ENCODE results near the gene EXOC1L.

EXOC1L gene, protein sequence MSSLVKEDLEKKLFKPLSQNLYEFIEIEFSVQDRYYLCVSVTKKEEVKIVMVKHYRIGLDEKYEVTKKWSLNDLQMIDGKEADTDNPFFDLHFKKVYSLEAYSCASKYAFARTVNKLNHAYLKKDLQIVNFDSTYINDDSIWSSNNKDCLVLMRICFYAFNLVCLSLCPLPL

DNA sequence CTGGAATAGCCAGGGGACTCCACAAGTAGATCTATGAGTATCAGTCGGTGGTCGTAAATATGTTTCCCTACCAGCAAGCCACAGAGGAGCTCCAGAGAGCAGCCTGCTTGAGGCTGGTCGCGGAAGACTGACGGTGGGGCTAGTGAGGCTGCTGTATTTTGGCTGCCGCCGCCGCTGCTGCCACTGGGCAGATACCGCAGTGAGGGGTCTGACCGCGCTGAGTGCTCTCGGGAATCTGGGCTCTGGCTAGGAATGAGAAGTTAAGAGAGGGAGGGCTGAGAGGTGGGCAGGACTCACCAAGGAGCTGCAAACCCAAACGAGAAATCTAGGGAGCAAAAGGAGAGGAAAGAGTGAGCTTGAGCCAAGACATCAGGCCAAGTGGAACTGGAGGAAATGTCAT, at the start of gene EXOC1L:
TSS of gene EXOC1L (plus strand) at position 157 of the 400 bp plus-strand sequence. CDS start at position 394, 237 bp downstream.
- Histone ChIP-seq H3K9ac (ENCODE audit: low read depth, low read length) (peak within 1 kb of the TSS; percentile 12), H3K36me3 (ENCODE audit: insufficient read depth, low read length) (no peaks in the 10 kb centered on the region), H3K9me3 (ENCODE audit: control insufficient read depth, insufficient read depth, low read length) (no peaks in the 10 kb centered on the region), H3K4me1 (ENCODE audit: insufficient read depth, low read length) (no peaks in the 10 kb centered on the region)

GRCh38 chr4:55770662-55771061, 48.9 kb upstream of the EXOC1L start:
- peaks cover 12% of the 10 kb centered on the region for H3K4me1 ChIP-seq (ENCODE audit: insufficient read depth, low read length)
- no peaks in the 10 kb centered on the region for H3K9me3 ChIP-seq (ENCODE audit: control insufficient read depth, insufficient read depth, low read length)
- no peaks in the 10 kb centered on the region for H3K36me3 ChIP-seq (ENCODE audit: insufficient read depth, low read length)
- H3K9ac ChIP-seq (ENCODE audit: low read depth, low read length), result no peak overlapping the region

DNA sequence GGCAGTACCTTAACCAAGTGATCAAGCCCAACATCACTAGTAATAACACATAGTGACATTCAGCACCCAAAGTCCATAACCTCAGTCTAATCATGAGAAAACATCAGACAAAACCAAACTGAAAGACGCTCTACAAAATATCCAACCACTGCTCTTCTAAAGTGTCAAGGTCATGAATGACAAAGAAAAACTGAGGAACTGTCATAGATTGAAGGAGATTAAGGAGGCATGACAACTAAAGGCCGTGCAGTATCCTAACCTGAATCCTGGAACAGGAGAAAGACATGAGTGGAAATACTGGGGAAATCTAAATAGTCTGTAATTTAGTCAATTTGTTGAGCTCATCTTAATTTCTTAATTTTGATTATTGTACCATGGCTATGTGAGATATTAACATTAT, 38.2 kb upstream of the EXOC1L start:
- Histone ChIP-seq H3K9me3 (ENCODE audit: control insufficient read depth, insufficient read depth, low read length) (no peaks in the 10 kb centered on the region), H3K4me1 (ENCODE audit: insufficient read depth, low read length) (no peaks in the 10 kb centered on the region), H3K36me3 (ENCODE audit: insufficient read depth, low read length) (no peaks in the 10 kb centered on the region), H3K9ac (ENCODE audit: low read depth, low read length) (no peak overlapping the region)

- no peak overlapping the region for H3K9ac ChIP-seq (ENCODE audit: low read depth, low read length)
- H3K4me1 ChIP-seq (ENCODE audit: insufficient read depth, low read length), result no peaks in the 10 kb centered on the region
- no peaks in the 10 kb centered on the region for H3K36me3 ChIP-seq (ENCODE audit: insufficient read depth, low read length)
- no peaks in the 10 kb centered on the region for H3K9me3 ChIP-seq (ENCODE audit: control insufficient read depth, insufficient read depth, low read length)
Measured at GRCh38 chr4:55781812-55782211, 37.8 kb upstream of the EXOC1L start.

- no peaks in the 10 kb centered on the region for H3K9me3 ChIP-seq (ENCODE audit: control insufficient read depth, insufficient read depth, low read length)
- H3K4me1 ChIP-seq (ENCODE audit: insufficient read depth, low read length), result no peaks in the 10 kb centered on the region
- H3K36me3 ChIP-seq (ENCODE audit: insufficient read depth, low read length), result no peaks in the 10 kb centered on the region
- H3K9ac ChIP-seq (ENCODE audit: low read depth, low read length), result no peak overlapping the region
Measured at GRCh38 chr4:55783584-55783983, 36.0 kb upstream of the EXOC1L start.

- Histone ChIP-seq H3K9ac (ENCODE audit: low read depth, low read length) (no peak overlapping the region), H3K9me3 (ENCODE audit: control insufficient read depth, insufficient read depth, low read length) (no peaks in the 10 kb centered on the region), H3K4me1 (ENCODE audit: insufficient read depth, low read length) (no peaks in the 10 kb centered on the region), H3K36me3 (ENCODE audit: insufficient read depth, low read length) (no peaks in the 10 kb centered on the region)
Measured at GRCh38 chr4:55784747-55785146, 34.8 kb upstream of the EXOC1L start.

DNA sequence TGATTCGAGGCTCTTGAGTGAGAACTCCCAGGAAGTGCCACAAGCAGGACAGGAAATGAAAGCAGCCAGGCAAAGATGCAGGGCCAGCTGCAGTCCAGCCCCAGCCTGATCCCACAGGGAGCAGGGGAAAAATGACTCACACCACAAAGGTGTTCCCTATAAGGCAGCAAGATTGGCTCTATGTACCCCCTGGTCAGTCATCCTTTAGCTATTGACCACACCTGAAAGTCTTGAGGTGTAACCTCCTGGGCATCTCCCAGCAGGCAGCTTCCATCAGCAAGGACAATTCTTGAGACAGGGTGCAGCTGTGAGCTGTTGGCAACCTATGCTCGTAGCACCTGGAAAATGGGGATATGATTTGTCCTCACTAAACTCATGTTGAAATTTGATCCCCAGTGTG, 27.9 kb upstream of the EXOC1L start:
- Histone ChIP-seq H3K9me3 (ENCODE audit: control insufficient read depth, insufficient read depth, low read length) (no peaks in the 10 kb centered on the region), H3K9ac (ENCODE audit: low read depth, low read length) (no peak overlapping the region), H3K4me1 (ENCODE audit: insufficient read depth, low read length) (no peaks in the 10 kb centered on the region), H3K36me3 (ENCODE audit: insufficient read depth, low read length) (no peaks in the 10 kb centered on the region)

DNA sequence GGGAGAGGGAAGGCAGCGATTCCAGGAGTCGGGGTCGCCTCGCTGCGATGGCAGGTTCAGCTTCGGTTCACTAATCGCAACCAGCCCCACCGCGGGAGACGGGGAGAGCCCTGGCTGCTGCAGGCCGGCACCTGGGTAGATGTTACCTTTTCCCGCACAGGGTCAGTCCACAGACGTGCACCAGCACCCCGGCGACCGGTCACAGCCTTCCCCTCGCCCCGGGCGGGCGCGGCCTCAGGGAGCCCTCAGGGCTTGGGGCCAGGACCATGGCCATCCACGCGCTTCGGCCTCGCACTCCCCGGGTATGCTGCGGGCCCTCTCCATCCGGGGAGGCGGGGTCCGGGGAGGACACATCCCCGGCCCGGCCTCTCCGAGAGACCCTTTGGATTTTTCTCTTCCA, 26.1 kb upstream of the EXOC1L start:
- no peaks in the 10 kb centered on the region for H3K9me3 ChIP-seq (ENCODE audit: control insufficient read depth, insufficient read depth, low read length)
- no peak overlapping the region; the same call in 1 of the 2 replicates for H3K9ac ChIP-seq (ENCODE audit: low read depth, low read length)
- no peaks in the 10 kb centered on the region for H3K4me1 ChIP-seq (ENCODE audit: insufficient read depth, low read length)
- no peaks in the 10 kb centered on the region for H3K36me3 ChIP-seq (ENCODE audit: insufficient read depth, low read length)

GRCh38 chr4:55794053-55794452, 25.5 kb upstream of the EXOC1L start:
- H3K9ac ChIP-seq (ENCODE audit: low read depth, low read length), result no peak overlapping the region
- no peaks in the 10 kb centered on the region for H3K36me3 ChIP-seq (ENCODE audit: insufficient read depth, low read length)
- H3K9me3 ChIP-seq (ENCODE audit: control insufficient read depth, insufficient read depth, low read length), result no peaks in the 10 kb centered on the region
- H3K4me1 ChIP-seq (ENCODE audit: insufficient read depth, low read length), result no peaks in the 10 kb centered on the region

DNA sequence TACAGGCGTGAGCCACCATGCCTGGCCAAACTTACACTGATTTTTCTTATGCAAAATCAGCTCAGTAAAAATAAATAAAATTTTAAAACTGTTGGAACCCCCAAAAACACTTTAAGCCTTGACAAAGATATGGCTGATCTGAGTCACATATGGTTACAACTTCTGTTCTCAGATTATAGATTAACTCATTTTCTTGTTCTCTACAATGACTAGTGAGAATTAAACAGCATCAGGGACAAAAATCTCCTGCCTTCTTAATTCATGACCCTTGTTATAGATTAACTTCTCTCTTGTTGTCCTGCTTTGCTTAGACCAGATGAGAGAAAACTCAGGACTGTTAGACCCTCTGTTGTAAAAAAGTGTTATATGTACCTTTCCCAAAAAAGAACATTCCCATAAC, 24.2 kb upstream of the EXOC1L start:
- Histone ChIP-seq H3K9me3 (ENCODE audit: control insufficient read depth, insufficient read depth, low read length) (no peaks in the 10 kb centered on the region), H3K9ac (ENCODE audit: low read depth, low read length) (no peak overlapping the region), H3K36me3 (ENCODE audit: insufficient read depth, low read length) (no peaks in the 10 kb centered on the region), H3K4me1 (ENCODE audit: insufficient read depth, low read length) (no peaks in the 10 kb centered on the region)

- Histone ChIP-seq H3K9ac (ENCODE audit: low read depth, low read length) (no peak overlapping the region), H3K36me3 (ENCODE audit: insufficient read depth, low read length) (no peaks in the 10 kb centered on the region), H3K9me3 (ENCODE audit: control insufficient read depth, insufficient read depth, low read length) (no peaks in the 10 kb centered on the region), H3K4me1 (ENCODE audit: insufficient read depth, low read length) (no peaks in the 10 kb centered on the region)
Measured at GRCh38 chr4:55801498-55801897, 18.1 kb upstream of the EXOC1L start.

DNA sequence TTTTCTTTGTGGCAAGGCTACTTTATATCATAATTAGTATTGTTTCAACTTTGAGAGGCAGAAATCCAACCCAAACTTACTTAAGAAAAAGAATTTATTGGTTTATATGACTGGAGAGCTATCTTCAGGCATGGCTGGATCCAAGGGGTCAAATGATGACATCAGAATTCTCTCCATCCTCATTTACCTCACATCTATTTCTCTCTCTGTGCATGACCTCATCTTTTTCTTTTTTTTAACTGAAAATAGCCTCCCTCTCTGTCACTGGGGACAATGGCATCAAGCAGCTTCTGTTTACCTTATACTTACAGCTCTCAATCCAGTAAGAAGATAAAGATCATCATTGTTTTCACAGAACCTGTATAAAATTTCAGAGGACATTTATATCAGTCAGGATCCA, 12.0 kb upstream of the EXOC1L start:
- no peaks in the 10 kb centered on the region for H3K4me1 ChIP-seq (ENCODE audit: insufficient read depth, low read length)
- no peak overlapping the region for H3K9ac ChIP-seq (ENCODE audit: low read depth, low read length)
- no peaks in the 10 kb centered on the region for H3K36me3 ChIP-seq (ENCODE audit: insufficient read depth, low read length)
- H3K9me3 ChIP-seq (ENCODE audit: control insufficient read depth, insufficient read depth, low read length), result no peaks in the 10 kb centered on the region

- Histone ChIP-seq H3K36me3 (ENCODE audit: insufficient read depth, low read length) (no peaks in the 10 kb centered on the region), H3K9ac (ENCODE audit: low read depth, low read length) (no peak overlapping the region), H3K4me1 (ENCODE audit: insufficient read depth, low read length) (no peaks in the 10 kb centered on the region), H3K9me3 (ENCODE audit: control insufficient read depth, insufficient read depth, low read length) (no peaks in the 10 kb centered on the region)
Measured at GRCh38 chr4:55808186-55808585, 11.4 kb upstream of the EXOC1L start.

DNA sequence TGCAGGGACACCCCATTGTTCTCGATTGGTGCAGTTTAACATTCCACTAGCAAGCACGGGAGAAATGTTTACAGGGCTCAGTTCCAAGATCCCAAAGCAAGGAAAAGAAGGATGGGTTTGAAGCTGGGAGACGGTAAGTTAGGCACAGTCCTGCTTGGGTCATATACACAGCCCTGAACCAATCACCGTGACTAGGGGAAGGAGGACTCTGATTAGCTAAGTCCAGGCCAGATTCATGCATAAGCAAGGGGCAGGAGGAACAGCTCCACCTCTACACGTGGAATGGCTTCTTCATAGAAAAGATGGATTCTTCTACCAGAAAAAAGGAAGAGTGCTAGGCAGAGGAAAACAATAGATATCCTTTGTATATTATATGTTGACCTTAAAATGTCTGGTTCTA, 11.0 kb upstream of the EXOC1L start:
- H3K36me3 ChIP-seq (ENCODE audit: insufficient read depth, low read length), result no peaks in the 10 kb centered on the region
- no peak overlapping the region for H3K9ac ChIP-seq (ENCODE audit: low read depth, low read length)
- H3K9me3 ChIP-seq (ENCODE audit: control insufficient read depth, insufficient read depth, low read length), result no peaks in the 10 kb centered on the region
- H3K4me1 ChIP-seq (ENCODE audit: insufficient read depth, low read length), result no peaks in the 10 kb centered on the region

DNA sequence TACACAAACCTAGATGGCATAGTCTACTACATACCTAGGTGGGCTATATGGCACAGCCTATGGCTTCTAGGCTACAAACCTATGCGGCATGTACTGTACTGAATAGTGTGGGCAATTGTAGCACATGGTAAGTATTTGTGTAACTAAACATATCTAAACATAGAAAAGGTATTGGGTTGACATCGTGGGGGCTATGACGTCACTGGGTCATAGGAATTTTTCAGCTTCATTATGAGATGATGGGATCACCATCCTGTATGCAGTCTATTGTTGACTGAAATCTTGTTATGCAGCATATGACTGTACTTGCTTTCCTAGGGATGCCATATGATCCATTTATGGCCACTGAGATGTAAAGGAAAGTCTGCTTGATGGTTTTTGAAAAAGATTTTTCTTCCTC, 1.9 kb upstream of the EXOC1L start:
- Histone ChIP-seq H3K9me3 (ENCODE audit: control insufficient read depth, insufficient read depth, low read length) (no peaks in the 10 kb centered on the region), H3K36me3 (ENCODE audit: insufficient read depth, low read length) (no peaks in the 10 kb centered on the region), H3K9ac (ENCODE audit: low read depth, low read length) (no peak overlapping the region), H3K4me1 (ENCODE audit: insufficient read depth, low read length) (no peaks in the 10 kb centered on the region)

DNA sequence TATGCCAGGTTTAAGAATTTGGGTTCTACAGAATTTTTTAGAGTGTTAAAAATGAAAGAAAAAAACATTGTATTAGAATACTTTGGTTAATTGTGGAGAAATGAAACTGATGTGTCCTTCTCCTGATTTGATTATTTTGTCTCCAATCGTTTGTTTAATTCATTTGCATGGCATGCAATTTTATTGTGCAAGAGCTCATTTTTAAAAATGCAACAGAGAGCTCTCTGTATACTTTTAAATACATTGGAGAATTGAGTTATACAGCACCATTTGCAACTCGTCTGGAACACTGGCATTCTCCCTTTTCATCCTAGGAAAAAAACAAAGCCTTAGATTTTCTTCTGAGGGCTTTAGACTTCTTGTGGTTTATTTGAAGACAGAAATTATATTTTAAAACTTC, 689 bp downstream of the EXOC1L start:
- H3K36me3 ChIP-seq (ENCODE audit: insufficient read depth, low read length), result no peaks in the 10 kb centered on the region
- H3K9me3 ChIP-seq (ENCODE audit: control insufficient read depth, insufficient read depth, low read length), result no peaks in the 10 kb centered on the region
- no peak overlapping the region; the same call in 1 of the 2 replicates for H3K9ac ChIP-seq (ENCODE audit: low read depth, low read length)
- no peaks in the 10 kb centered on the region for H3K4me1 ChIP-seq (ENCODE audit: insufficient read depth, low read length)

All from ES-I3 (cell line).